Esophagus muscularis mucosa (tissue), 4 donors: ENCODE data around the gene CCDC12. TPM values are rescaled to one million over a fixed set of nuclear protein-coding genes. Genes with fewer than 3 reads are reported as not detected.
A peak's percentile ranks its signal among the peaks of the same experiment; 100 is the strongest.

Experiments
- DNase-seq: peaks from one replicate; pipeline ENCODE4 v3.0.0-alpha.2; 2017; ENCODE audit errors: extremely low spot score
- H3K27ac ChIP-seq, 4 donors: fragments of 200-600 bp; sonication (generic); replicated peaks in 1 of 4; 1 replicate in 3 of 4; 2 replicates in 1 of 4; pipeline ENCODE4 v1.5.1; 2016 to 2019; ENCODE audit warnings: mild to moderate bottlenecking in 1 of 4
- H3K27me3 ChIP-seq, 4 donors: fragments of 200-600 bp; sonication (generic); one replicate each; pipeline versions ENCODE4 v1.5.1 to v1.6.0; 2016 to 2019
- H3K36me3 ChIP-seq, 4 donors: fragments of 200-600 bp; sonication (generic); one replicate each; pipeline ENCODE4 v1.5.1; 2016 to 2019
- H3K4me1 ChIP-seq, 4 donors: fragments of 200-600 bp; sonication (generic); one replicate each; pipeline ENCODE4 v1.5.1; 2016 to 2019
- H3K4me3 ChIP-seq, 4 donors: fragments of 200-600 bp; sonication (generic); 1 replicate in 2 of 4; 2 replicates in 2 of 4; pipeline ENCODE4 v1.5.1; 2016 to 2019; ENCODE audit warnings: mild to moderate bottlenecking in 4 of 4, moderate library complexity in 1 of 4
- H3K9me3 ChIP-seq, 4 donors: fragments of 200-600 bp; sonication (generic); 1 replicate in 3 of 4; 2 replicates in 1 of 4; pipeline ENCODE4 v1.5.1; 2016 to 2019
- EP300 ChIP-seq: sonication (generic); formaldehyde crosslinking; IDR thresholded peaks from one replicate; pipeline ENCODE4 v1.6.1; 2017; ENCODE audit warnings: antibody characterized with exemption
- POLR2A ChIP-seq: fragments of 450-650 bp; IDR thresholded peaks from one replicate; pipeline ENCODE4 v1.6.1; 2017; ENCODE audit warnings: antibody characterized with exemption, moderate library complexity, mild to moderate bottlenecking, low read depth
- POLR2AphosphoS5 ChIP-seq, 2 donors: sonication (generic); formaldehyde crosslinking; IDR thresholded peaks; one replicate each; pipeline ENCODE4 v1.6.1; 2017; ENCODE audit warnings: antibody characterized with exemption in 2 of 2
- WGBS: methylation state at CpG from one replicate; pipeline ENCODE4 v1.1.5; 2018; 5-methylcytosine and 5-hydroxymethylcytosine counted together
- intact Hi-C: fragments of 100-400 bp; cut with DNase I; formaldehyde crosslinking; loops from one replicate; pipeline ENCODE4 v1.15.1; 2023
- total RNA-seq, 4 donors: library from RNA; depleted of rRNA; stranded (reverse); fragments of >200 nt; gene quantifications; one replicate each; pipeline versions ENCODE4 v1.1.0 to v1.2.1, GENCODE V29; 2016
- TF ChIP-seq, protein P1 (sequence below), 3 experiments: fragments of 200-600 bp in 2 of 3; fragments of 450-650 bp in 1 of 3; sonication (generic) in 2 of 3; IDR thresholded peaks; one replicate each; pipeline ENCODE4 v1.5.1; 2017 to 2019; ENCODE audit warnings: antibody characterized with exemption in 3 of 3, mild to moderate bottlenecking in 2 of 3, moderate library complexity in 1 of 3

CCDC12 gene
- total RNA-seq, 4 donors from 2014 or later, result 27.5 to 54.8 (median 36.7) TPM

DNA sequence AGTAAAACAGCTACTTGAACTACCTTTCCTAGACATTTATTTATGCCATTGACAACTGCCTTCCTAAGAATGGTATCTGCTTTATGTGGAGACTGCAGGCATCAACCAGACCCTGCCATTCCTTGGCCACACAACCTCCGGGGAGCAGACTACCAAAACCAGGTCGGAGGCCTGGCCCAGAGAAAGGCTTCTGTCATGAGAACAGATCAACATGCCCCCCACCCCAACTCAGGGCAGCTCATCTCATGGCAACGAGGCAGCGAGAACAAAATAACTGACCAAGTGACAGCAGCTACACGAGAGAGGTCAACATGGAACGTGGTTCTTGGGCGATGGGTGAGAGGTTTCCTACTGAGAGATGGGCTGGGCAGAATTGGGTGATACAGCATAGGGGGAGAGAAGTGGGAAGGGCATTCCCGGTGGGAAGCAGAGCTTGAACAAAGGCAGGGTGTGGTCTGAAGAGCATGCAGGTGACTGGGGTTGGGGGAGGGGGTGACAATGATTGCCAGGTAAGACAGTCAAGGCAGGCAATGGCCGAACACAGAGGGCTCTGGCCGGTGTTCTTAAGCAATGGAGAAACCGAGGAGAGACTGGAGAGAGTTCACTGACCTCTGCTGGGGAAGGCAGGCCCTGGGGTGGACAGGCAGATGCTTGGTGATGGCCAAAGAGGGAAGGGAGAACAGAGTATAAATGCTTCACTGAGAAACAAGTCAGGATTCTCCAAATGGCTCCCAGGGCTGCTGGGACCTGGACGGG is 33.9 kb downstream of the CCDC12 start:
- Histone ChIP-seq H3K4me3 (no peak overlapping the region), H3K27ac (peak overlapping the region; percentile 10 to 35 (median 22)), H3K9me3 (no peaks in the 10 kb centered on the region), H3K27me3 (no peaks in the 10 kb centered on the region), H3K36me3 (peaks cover 14 to 31% (median 24%) of the 10 kb centered on the region in 4 donors), H3K4me1 (peaks cover 71 to 84% (median 78%) of the 10 kb centered on the region in 4 donors)
- 86% methylated on average over 12 of the region's 12 CpGs for WGBS
- TF ChIP-seq EP300 (no peak), POLR2AphosphoS5 (IDR thresholded peaks at IDR 0.05) (no peak), POLR2A (no peak)
- TF ChIP-seq, protein P1, sequence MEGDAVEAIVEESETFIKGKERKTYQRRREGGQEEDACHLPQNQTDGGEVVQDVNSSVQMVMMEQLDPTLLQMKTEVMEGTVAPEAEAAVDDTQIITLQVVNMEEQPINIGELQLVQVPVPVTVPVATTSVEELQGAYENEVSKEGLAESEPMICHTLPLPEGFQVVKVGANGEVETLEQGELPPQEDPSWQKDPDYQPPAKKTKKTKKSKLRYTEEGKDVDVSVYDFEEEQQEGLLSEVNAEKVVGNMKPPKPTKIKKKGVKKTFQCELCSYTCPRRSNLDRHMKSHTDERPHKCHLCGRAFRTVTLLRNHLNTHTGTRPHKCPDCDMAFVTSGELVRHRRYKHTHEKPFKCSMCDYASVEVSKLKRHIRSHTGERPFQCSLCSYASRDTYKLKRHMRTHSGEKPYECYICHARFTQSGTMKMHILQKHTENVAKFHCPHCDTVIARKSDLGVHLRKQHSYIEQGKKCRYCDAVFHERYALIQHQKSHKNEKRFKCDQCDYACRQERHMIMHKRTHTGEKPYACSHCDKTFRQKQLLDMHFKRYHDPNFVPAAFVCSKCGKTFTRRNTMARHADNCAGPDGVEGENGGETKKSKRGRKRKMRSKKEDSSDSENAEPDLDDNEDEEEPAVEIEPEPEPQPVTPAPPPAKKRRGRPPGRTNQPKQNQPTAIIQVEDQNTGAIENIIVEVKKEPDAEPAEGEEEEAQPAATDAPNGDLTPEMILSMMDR (IDR thresholded peaks at IDR 0.05), result no peak
- no peak for DNase-seq
- intact Hi-C loops, result no loop called here

DNA sequence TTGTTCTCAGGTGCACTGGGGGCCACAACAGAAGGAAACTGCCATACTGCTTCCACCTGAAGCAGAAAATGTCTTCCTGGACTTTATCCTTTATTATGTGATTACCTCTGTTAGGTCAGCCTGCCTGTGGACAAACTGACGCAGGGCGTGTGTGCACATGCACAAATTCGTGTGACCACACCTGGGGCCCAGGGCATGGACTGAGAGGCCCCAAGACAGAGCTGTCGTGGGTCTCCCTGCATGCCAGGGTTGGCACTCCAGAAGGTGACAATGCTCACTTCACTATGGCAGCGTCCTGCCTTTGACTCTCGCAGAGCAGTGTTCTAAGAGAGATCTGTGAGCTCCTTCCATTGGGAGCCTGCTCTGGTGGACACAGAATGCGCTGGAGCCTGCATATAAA is 34.5 kb downstream of the CCDC12 start:
- H3K27me3 ChIP-seq, result no peaks in the 10 kb centered on the region
- H3K4me1 ChIP-seq, result peaks cover 68 to 83% (median 77%) of the 10 kb centered on the region in 4 donors
- DNase-seq, result no peak
- TF ChIP-seq, protein P1 (IDR thresholded peaks at IDR 0.05), result no peak
- no peak for TF ChIP-seq POLR2A
- no peak for TF ChIP-seq POLR2AphosphoS5 (IDR thresholded peaks at IDR 0.05)
- TF ChIP-seq EP300, result no peak
- no peak overlapping the region for H3K4me3 ChIP-seq
- 96% methylated on average over 4 of the region's 7 CpGs for WGBS
- no peak overlapping the region for H3K27ac ChIP-seq
- no peaks in the 10 kb centered on the region for H3K9me3 ChIP-seq
- intact Hi-C loops, result no loop called here
- peaks cover 14 to 36% (median 28%) of the 10 kb centered on the region in 4 donors for H3K36me3 ChIP-seq

DNA sequence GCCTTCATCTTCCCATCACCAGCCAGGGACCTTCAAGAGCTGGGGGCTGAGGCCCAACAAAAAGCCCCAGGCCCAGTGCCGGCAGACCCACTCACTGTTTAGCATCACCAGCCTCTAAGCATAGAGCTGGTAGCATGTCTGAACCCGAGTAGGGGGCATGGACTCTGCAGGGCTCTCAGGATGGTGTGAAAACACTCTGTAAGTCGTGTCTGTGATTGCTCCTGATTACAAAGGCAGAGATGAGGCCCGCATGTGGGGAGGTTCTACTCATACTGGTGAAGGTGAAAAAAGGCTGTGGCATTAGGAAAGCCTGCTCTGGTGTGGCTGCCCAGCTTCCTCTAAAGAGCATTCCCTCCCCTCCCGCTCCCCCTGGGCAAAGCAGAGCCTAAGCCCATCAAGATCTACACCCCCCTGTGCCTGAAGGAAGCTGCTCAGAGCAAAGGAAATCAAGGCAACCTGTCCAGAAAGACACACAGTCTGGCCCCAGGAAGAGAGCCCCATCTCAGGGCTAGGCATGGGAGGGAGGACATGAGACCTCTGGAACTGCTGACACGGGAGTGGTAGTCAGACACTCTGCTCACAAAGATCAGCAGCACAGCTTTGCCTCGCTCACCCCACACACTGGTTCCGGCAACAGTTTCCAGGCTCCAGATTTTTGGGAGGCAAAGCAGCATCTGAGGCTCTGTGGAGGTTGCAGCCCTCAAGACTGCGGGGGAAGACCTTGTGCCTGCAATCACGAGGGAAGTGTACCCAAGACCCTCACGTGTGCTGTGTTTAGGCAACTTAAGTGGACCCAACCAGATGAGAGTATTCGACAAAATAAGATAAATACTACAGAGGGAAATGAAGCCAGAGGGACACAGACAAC is 36.7 kb downstream of the CCDC12 start:
- Histone ChIP-seq H3K9me3 (no peaks in the 10 kb centered on the region), H3K27me3 (no peaks in the 10 kb centered on the region), H3K27ac (peak overlapping the region; percentile 53 to 77 (median 60)), H3K36me3 (peaks cover 14 to 45% (median 35%) of the 10 kb centered on the region in 4 donors), H3K4me1 (peaks cover 75 to 86% (median 84%) of the 10 kb centered on the region in 4 donors), H3K4me3 (no peak overlapping the region)
- DNase-seq, result no peak
- WGBS, result 76% methylated on average over 9 of the region's 12 CpGs
- TF ChIP-seq, protein P1 (IDR thresholded peaks at IDR 0.05), result no peak
- TF ChIP-seq EP300 (no peak), POLR2AphosphoS5 (IDR thresholded peaks at IDR 0.05) (no peak), POLR2A (no peak)
- intact Hi-C loops, result loop anchor here (5.0 kb wide), 1 partner anchor 37 kb away; the partner anchor contains the start of genes CCDC12 and NBEAL2

DNA sequence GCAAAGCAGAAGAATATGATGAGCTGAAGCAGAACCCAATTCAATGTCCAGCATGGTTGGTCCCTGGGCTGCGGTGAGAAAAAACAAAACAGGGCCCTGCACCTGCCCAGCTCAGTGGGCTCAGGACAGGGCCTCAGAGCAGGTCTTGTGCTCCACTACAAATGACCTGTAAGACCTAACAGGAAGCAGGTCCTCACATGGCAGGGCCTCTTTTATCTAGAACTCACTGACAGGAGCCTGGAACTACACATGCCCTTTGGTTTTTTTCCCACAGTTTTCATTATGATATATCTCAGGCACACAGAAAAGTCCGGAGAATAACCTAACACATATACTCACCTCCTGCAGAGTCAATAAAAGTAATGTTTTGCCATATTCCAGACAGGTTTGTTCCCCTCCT is 38.4 kb downstream of the CCDC12 start:
- no peak for TF ChIP-seq POLR2AphosphoS5 (IDR thresholded peaks at IDR 0.05)
- TF ChIP-seq EP300, result no peak
- TF ChIP-seq, protein P1 (IDR thresholded peaks at IDR 0.05), result no peak
- no peak for TF ChIP-seq POLR2A
- no peaks in the 10 kb centered on the region for H3K9me3 ChIP-seq
- peak overlapping the region; percentile 14 to 77 (median 60) for H3K27ac ChIP-seq
- no peaks in the 10 kb centered on the region for H3K27me3 ChIP-seq
- no peak overlapping the region for H3K4me3 ChIP-seq
- H3K36me3 ChIP-seq, result peaks cover 14 to 45% (median 35%) of the 10 kb centered on the region in 4 donors
- intact Hi-C loops, result loop anchor here (5.0 kb wide), 1 partner anchor 39 kb away; the partner anchor contains the start of genes CCDC12 and NBEAL2
- WGBS, result 98% methylated on average over 2 of the region's 2 CpGs
- peaks cover 75 to 86% (median 84%) of the 10 kb centered on the region in 4 donors for H3K4me1 ChIP-seq
- DNase-seq, result no peak
